ENCODE measurements around the gene ANTXR1. TPM values are rescaled to one million over a fixed set of nuclear protein-coding genes. Genes with fewer than 3 reads are reported as not detected.

Gene ANTXR1
- total and polyA plus RNA-seq, 2 of the 8 experiments (the other 6 are each of a cell fraction or from before 2014, with no cell fraction given): 15.8 to 44.3 TPM

GRCh38 chr2:69124343-69124742, 111.4 kb downstream of the ANTXR1 start (continued):
- no peak for TF ChIP-seq CHD7 (IDR thresholded peaks at IDR 0.05; ENCODE audit: insufficient replicate concordance, low read length)
- TF ChIP-seq GTF2F1 (IDR thresholded peaks at IDR 0.05; ENCODE audit: borderline replicate concordance, low read depth, low read length): no peak
- TF ChIP-seq SIX5 (IDR thresholded peaks at IDR 0.05; ENCODE audit: low read depth, low read length): no peak
- no peak for TF ChIP-seq ZNF274 (IDR thresholded peaks at IDR 0.05; ENCODE audit: borderline replicate concordance, extremely low read depth, low read length)
- no peak for TF ChIP-seq ATF3 (IDR thresholded peaks at IDR 0.05; ENCODE audit: insufficient read depth, low read depth, low read length)

Measured in H1 (cell line).